WERI-Rb-1 (cell line): Measurements from ENCODE around the gene KLK4.

Source experiments
- DNase-seq: peaks from one replicate; pipeline ENCODE4 v3.0.0-alpha.2; 2020
- H3K27ac ChIP-seq: fragments of 250-450 bp; sonication (Bioruptor Pico); 2 replicates; pipeline ENCODE4 v1.5.1; 2020; ENCODE audit warnings: mild to moderate bottlenecking, moderate library complexity
- H3K27me3 ChIP-seq: fragments of 250-450 bp; sonication (Bioruptor Pico); 2 replicates; pipeline ENCODE4 v1.5.1; 2021; ENCODE audit warnings: mild to moderate bottlenecking, low read depth, moderate library complexity; ENCODE audit not compliant: insufficient read depth, severe bottlenecking
- H3K36me3 ChIP-seq: fragments of 250-450 bp; sonication (Bioruptor Pico); 2 replicates; pipeline ENCODE4 v1.5.1; 2020; ENCODE audit warnings: mild to moderate bottlenecking, moderate library complexity
- H3K4me3 ChIP-seq: 2 replicates; pipeline ENCODE4 v1.5.1; 2011; ENCODE audit warnings: low read depth, mild to moderate bottlenecking, control low read depth, low read length
- H3K9me3 ChIP-seq: fragments of 250-450 bp; sonication (Bioruptor Pico); 2 replicates; pipeline ENCODE4 v1.5.1; 2021; ENCODE audit warnings: mild to moderate bottlenecking, moderate library complexity; ENCODE audit not compliant: severe bottlenecking
- CTCF ChIP-seq: IDR thresholded peaks from 2 replicates; pipeline ENCODE4 v1.5.1; 2011; ENCODE audit warnings: low read depth, mild to moderate bottlenecking, control low read depth, inconsistent platforms, low read length

Gene KLK4

GRCh38 chr19:50910722-50911121 is 473 bp downstream of the KLK4 start:
- H3K4me3 ChIP-seq = no peak overlapping the region
- H3K27ac ChIP-seq = no peak overlapping the region
- TF ChIP-seq CTCF = no peak
- H3K9me3 ChIP-seq = no peaks in the 10 kb centered on the region
- H3K36me3 ChIP-seq = no peaks in the 10 kb centered on the region
- peaks cover 79% of the 10 kb centered on the region for H3K27me3 ChIP-seq
- DNase-seq = no peak

GRCh38 chr19:50909240-50910070 is 1.7 kb downstream of the KLK4 start:
- DNase-seq = peak; percentile 11
- Histone ChIP-seq H3K27ac (no peak overlapping the region), H3K36me3 (no peaks in the 10 kb centered on the region), H3K4me3 (no peak overlapping the region), H3K27me3 (peaks cover 74% of the 10 kb centered on the region), H3K9me3 (no peaks in the 10 kb centered on the region)
- no peak for TF ChIP-seq CTCF

- peaks cover 73% of the 10 kb centered on the region for H3K27me3 ChIP-seq
- no peak for DNase-seq
- no peak for TF ChIP-seq CTCF
Observed at GRCh38 chr19:50908336-50908735, 2.9 kb downstream of the KLK4 start.

GRCh38 chr19:50906217-50906616 is 5.0 kb downstream of the KLK4 start:
- TF ChIP-seq CTCF = peak; percentile 65
- no peak overlapping the region for H3K4me3 ChIP-seq
- peak; percentile 42 for DNase-seq
- no peak overlapping the region for H3K27ac ChIP-seq
- no peaks in the 10 kb centered on the region for H3K9me3 ChIP-seq
- H3K36me3 ChIP-seq = no peaks in the 10 kb centered on the region
- peaks cover 61% of the 10 kb centered on the region for H3K27me3 ChIP-seq

More at GRCh38 chr19:50908336-50908735, 2.9 kb downstream of the KLK4 start:
- no peaks in the 10 kb centered on the region for H3K36me3 ChIP-seq
- H3K27ac ChIP-seq = no peak overlapping the region
- H3K9me3 ChIP-seq = no peaks in the 10 kb centered on the region
- no peak overlapping the region for H3K4me3 ChIP-seq

GRCh38 chr19:50902640-50903039 is 8.6 kb downstream of the KLK4 start:
- no peak for TF ChIP-seq CTCF
- no peak overlapping the region for H3K4me3 ChIP-seq
- no peak overlapping the region for H3K27ac ChIP-seq

More at GRCh38 chr19:50902640-50903039, 8.6 kb downstream of the KLK4 start:
- Histone ChIP-seq H3K27me3 (peaks cover 53% of the 10 kb centered on the region), H3K36me3 (no peaks in the 10 kb centered on the region), H3K9me3 (peaks cover 3% of the 10 kb centered on the region)
- no peak for DNase-seq
